Fibroblast of skin of back (primary cell): Measurements from ENCODE around the gene KHNYN.
"Not testable (repeated sequence)": the region's sequence is repeated elsewhere in the genome, so short reads cannot be mapped to it uniquely, and the experiment has no call there.

Source experiments
- DNase-seq: peaks from one replicate; pipeline ENCODE4 v3.0.0-alpha.2; 2013

The KHNYN gene

GRCh38 chr14:24481622-24482324 is 52.0 kb downstream of the KHNYN start:
- DNase-seq, result peak; percentile 11

- DNase-seq, result not testable (repeated sequence)
These were observed 53.0 kb downstream of the KHNYN start for GRCh38 chr14:24482699-24483303.

- DNase-seq, result no peak
These were observed 54.0 kb downstream of the KHNYN start for GRCh38 chr14:24483604-24484252.
